T-helper 1 cell treated with Interleukin-12 subunit alpha and Interleukin-12 subunit beta and Interleukin-4 antibody, amounts not matched to agents 30 ng/mL and 1 ng/mL, for 36 hours (primary cell): ENCODE data around the gene LYL1. TPM values are rescaled to one million over a fixed set of nuclear protein-coding genes. Genes with fewer than 3 reads are reported as not detected.
"Not testable (repeated sequence)": the region's sequence is repeated elsewhere in the genome, so short reads cannot be mapped to it uniquely, and the experiment has no call there.

Experiments used
- intact Hi-C: fragments of 100-400 bp; cut with micrococcal nuclease; formaldehyde crosslinking; loops from one replicate; pipeline ENCODE4 v1.15.1; 2024
- total RNA-seq: library from RNA; stranded (reverse); gene quantifications from 2 replicates; pipeline ENCODE4 v1.2.3, GENCODE V29; 2022

Gene LYL1
- total RNA-seq, result 3.6 and 4.2 TPM in 2 replicates

- intact Hi-C loops, result loop anchor here (5.0 kb wide), 1 partner anchor 211 kb away; the partner anchor contains the start of gene GCDH
Observed at GRCh38 chr19:13102666-13103580, at the start of gene LYL1. Gene LYL1, minus strand, starts transcription at chr19:13102858. Its CDS starts 1,687 bp downstream, at chr19:13101171.

GRCh38 chr19:13151605-13152355, 49.1 kb upstream of the LYL1 start:
- intact Hi-C loops, result loop anchor here (1.0 to 10.0 kb wide), 13 partner anchors 16 to 1373 kb away; partner anchors contain the start of genes CALR, DDX39A, DHPS and FARSA

GRCh38 chr19:13150931-13151604, 48.4 kb upstream of the LYL1 start:
- intact Hi-C loops, result loop anchor here (1.0 to 10.0 kb wide), 16 partner anchors 16 to 1374 kb away; partner anchors contain the start of genes CALR, DHPS, FARSA and JUNB

GRCh38 chr19:13150187-13150930, 47.7 kb upstream of the LYL1 start, which contains the start of the genes IER2 and STX10:
Gene IER2, plus strand, starts transcription at chr19:13150411. Its CDS starts 2,776 bp downstream, at chr19:13153187.
Gene STX10, minus strand, starts transcription at chr19:13150375. Its CDS starts 202 bp downstream, at chr19:13150173.
- intact Hi-C loops, result loop anchor here (1.0 to 10.0 kb wide), 13 partner anchors 18 to 1374 kb away; partner anchors contain the start of genes DHPS, JUNB, NACC1 and RFX1

- intact Hi-C loops, result loop anchor here (1.0 to 10.0 kb wide), 13 partner anchors 17 to 1375 kb away; partner anchors contain the start of genes DHPS, JUNB, NACC1 and RFX1
Observed at GRCh38 chr19:13149628-13150186, 47.0 kb upstream of the LYL1 start.

GRCh38 chr19:13149173-13149627, 46.5 kb upstream of the LYL1 start:
- intact Hi-C loops, result not testable (repeated sequence)

- intact Hi-C loops, result no loop called here
Observed at GRCh38 chr19:13146763-13147563, 44.3 kb upstream of the LYL1 start.

- intact Hi-C loops, result no loop called here
Observed at GRCh38 chr19:13139633-13140311, 37.1 kb upstream of the LYL1 start.

- intact Hi-C loops, result no loop called here
Observed at GRCh38 chr19:13138916-13139198, 36.2 kb upstream of the LYL1 start.

- intact Hi-C loops, result no loop called here
Observed at GRCh38 chr19:13138171-13138915, 35.7 kb upstream of the LYL1 start.

- intact Hi-C loops, result no loop called here
Observed at GRCh38 chr19:13137290-13137794, 34.7 kb upstream of the LYL1 start.

- intact Hi-C loops, result no loop called here
Observed at GRCh38 chr19:13135068-13136062, 32.7 kb upstream of the LYL1 start.

GRCh38 chr19:13134626-13135025, 32.0 kb upstream of the LYL1 start:
- intact Hi-C loops, result no loop called here

- intact Hi-C loops, result no loop called here
Observed at GRCh38 chr19:13133241-13133870, 30.7 kb upstream of the LYL1 start.

- intact Hi-C loops, result loop anchor here (1.0 kb wide), 2 partner anchors 14 to 18 kb away; partner anchors contain the start of genes IER2, NACC1 and STX10
Observed at GRCh38 chr19:13132471-13133180, 30.0 kb upstream of the LYL1 start.
